Stimulated activated CD4-positive, alpha-beta T cell treated with anti-CD3 and anti-CD28 coated beads, Interleukin-4, amount 100 ng/mL, for 4 hours (primary cell): Measurements from ENCODE around the gene DACH1.

Experiments
- DNase-seq, 2 experiments: peaks; one replicate each; pipeline ENCODE4 v3.0.0-alpha.2; 2020

DACH1 gene

GRCh38 chr13:71771144-71771543 is 95.9 kb downstream of the DACH1 start:
- no peak for DNase-seq

- DNase-seq, result no peak
Observed at GRCh38 chr13:71770710-71771109, 96.3 kb downstream of the DACH1 start.

GRCh38 chr13:71768881-71769280 is 98.1 kb downstream of the DACH1 start:
- DNase-seq, result no peak

- no peak for DNase-seq
Observed at GRCh38 chr13:71759651-71760511, 107.1 kb downstream of the DACH1 start.

- no peak for DNase-seq
Observed at GRCh38 chr13:71758828-71759227, 108.2 kb downstream of the DACH1 start.

- DNase-seq, result no peak
Observed at GRCh38 chr13:71754407-71754974, 112.5 kb downstream of the DACH1 start.

- no peak for DNase-seq
Observed at GRCh38 chr13:71752775-71753513, 114.1 kb downstream of the DACH1 start.

GRCh38 chr13:71751073-71751472 is 115.9 kb downstream of the DACH1 start:
- DNase-seq, result no peak

GRCh38 chr13:71730267-71730666 is 136.7 kb downstream of the DACH1 start:
- DNase-seq, result no peak

- DNase-seq, result no peak
Observed at GRCh38 chr13:71729441-71729840, 137.6 kb downstream of the DACH1 start.

GRCh38 chr13:71727662-71728061 is 139.3 kb downstream of the DACH1 start:
- no peak for DNase-seq

- no peak for DNase-seq
Observed at GRCh38 chr13:71727042-71727441, 140.0 kb downstream of the DACH1 start.

- no peak for DNase-seq
Observed at GRCh38 chr13:71722206-71722605, 144.8 kb downstream of the DACH1 start.

- no peak for DNase-seq
Observed at GRCh38 chr13:71721104-71721503, 145.9 kb downstream of the DACH1 start.

- DNase-seq, result no peak
Observed at GRCh38 chr13:71718931-71719330, 148.1 kb downstream of the DACH1 start.

GRCh38 chr13:71714802-71715375 is 152.1 kb downstream of the DACH1 start:
- no peak for DNase-seq

- DNase-seq, result no peak
Observed at GRCh38 chr13:71712988-71713653, 153.9 kb downstream of the DACH1 start.

- DNase-seq, result no peak
Observed at GRCh38 chr13:71704656-71705055, 162.3 kb downstream of the DACH1 start.

- DNase-seq, result no peak
Observed at GRCh38 chr13:71703138-71703537, 163.9 kb downstream of the DACH1 start.

- no peak for DNase-seq
Observed at GRCh38 chr13:71702253-71702652, 164.8 kb downstream of the DACH1 start.

GRCh38 chr13:71701741-71702140 is 165.3 kb downstream of the DACH1 start:
- no peak for DNase-seq

- no peak for DNase-seq
Observed at GRCh38 chr13:71699342-71699741, 167.7 kb downstream of the DACH1 start.

GRCh38 chr13:71695662-71696061 is 171.3 kb downstream of the DACH1 start:
- DNase-seq, result no peak
